Fibroblast of mammary gland (primary cell): ENCODE data around the gene F2RL3.

ENCODE experiments used
- DNase-seq: peaks from one replicate; pipeline ENCODE4 v3.0.0-alpha.2; 2010; ENCODE audit warnings: low read depth
- H3K4me3 ChIP-seq: 2 replicates; pipeline ENCODE4 v1.5.1; 2011; ENCODE audit warnings: low read depth, mild to moderate bottlenecking, low read length, moderate library complexity; ENCODE audit not compliant: control insufficient read depth
- TF ChIP-seq, protein P1 (sequence below): conservative IDR thresholded peaks from 2 replicates; pipeline ENCODE4 v1.5.1; 2011; ENCODE audit warnings: low read depth, low read length, inconsistent platforms; ENCODE audit not compliant: control insufficient read depth, insufficient read depth

F2RL3 gene

DNA sequence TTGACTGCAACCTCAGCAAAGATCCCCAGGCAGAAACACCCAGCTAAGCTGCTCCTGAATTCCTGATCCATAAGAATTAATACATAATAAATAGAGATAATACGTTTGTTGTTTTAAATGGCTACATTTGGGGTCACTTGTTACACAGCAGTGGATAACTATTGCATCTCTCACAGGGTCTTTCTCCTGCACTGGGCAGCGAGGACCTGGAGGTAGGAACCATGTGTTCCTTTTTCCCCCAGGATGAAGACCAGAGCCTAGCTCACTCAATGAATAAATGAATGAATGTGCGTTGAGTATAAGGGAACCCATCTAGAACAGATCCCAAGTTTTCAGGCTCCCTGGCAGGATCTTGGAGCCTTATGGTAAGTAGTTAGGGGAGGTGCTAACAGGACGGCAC is 30.7 kb downstream of the F2RL3 start:
- TF ChIP-seq, protein P1, sequence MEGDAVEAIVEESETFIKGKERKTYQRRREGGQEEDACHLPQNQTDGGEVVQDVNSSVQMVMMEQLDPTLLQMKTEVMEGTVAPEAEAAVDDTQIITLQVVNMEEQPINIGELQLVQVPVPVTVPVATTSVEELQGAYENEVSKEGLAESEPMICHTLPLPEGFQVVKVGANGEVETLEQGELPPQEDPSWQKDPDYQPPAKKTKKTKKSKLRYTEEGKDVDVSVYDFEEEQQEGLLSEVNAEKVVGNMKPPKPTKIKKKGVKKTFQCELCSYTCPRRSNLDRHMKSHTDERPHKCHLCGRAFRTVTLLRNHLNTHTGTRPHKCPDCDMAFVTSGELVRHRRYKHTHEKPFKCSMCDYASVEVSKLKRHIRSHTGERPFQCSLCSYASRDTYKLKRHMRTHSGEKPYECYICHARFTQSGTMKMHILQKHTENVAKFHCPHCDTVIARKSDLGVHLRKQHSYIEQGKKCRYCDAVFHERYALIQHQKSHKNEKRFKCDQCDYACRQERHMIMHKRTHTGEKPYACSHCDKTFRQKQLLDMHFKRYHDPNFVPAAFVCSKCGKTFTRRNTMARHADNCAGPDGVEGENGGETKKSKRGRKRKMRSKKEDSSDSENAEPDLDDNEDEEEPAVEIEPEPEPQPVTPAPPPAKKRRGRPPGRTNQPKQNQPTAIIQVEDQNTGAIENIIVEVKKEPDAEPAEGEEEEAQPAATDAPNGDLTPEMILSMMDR = no peak
- no peak for DNase-seq
- H3K4me3 ChIP-seq = no peak overlapping the region

DNA sequence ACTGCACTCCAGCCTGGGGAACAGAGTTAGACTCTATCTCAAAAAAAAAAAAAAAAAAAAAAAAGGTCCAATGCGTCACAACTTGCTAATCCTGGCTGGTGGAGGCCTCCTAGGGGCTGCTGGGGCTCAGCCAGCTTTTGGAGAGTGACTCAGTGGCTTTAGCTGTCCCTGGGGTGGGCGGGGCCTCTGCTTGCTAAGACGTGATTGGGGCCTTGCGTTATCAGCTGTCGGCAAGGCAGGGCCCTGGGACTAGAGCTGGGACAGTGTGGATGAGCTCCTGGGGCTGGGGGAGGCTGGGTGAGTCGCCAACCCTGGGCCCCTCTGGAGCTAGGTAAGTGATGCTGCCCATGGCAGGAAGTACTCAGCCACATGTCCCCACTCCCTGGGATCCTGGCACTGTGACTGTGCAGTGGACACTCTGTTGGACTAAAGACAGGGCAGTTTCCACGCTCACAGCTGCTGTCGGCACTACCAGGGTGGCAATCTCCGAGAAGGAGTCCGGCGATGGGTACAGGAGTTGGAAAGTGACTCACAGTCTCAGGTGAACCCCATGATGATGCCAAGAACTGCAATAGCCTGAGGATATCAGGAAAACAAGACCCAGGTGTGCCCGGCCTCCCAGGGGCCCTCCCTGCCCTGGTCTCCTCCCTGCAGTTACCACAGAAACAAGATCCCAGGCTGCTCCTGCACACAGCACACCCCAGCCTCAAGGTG is 32.2 kb downstream of the F2RL3 start:
- DNase-seq = peak; percentile 91
- no peak overlapping the region for H3K4me3 ChIP-seq
- TF ChIP-seq, protein P1 = no peak

DNA sequence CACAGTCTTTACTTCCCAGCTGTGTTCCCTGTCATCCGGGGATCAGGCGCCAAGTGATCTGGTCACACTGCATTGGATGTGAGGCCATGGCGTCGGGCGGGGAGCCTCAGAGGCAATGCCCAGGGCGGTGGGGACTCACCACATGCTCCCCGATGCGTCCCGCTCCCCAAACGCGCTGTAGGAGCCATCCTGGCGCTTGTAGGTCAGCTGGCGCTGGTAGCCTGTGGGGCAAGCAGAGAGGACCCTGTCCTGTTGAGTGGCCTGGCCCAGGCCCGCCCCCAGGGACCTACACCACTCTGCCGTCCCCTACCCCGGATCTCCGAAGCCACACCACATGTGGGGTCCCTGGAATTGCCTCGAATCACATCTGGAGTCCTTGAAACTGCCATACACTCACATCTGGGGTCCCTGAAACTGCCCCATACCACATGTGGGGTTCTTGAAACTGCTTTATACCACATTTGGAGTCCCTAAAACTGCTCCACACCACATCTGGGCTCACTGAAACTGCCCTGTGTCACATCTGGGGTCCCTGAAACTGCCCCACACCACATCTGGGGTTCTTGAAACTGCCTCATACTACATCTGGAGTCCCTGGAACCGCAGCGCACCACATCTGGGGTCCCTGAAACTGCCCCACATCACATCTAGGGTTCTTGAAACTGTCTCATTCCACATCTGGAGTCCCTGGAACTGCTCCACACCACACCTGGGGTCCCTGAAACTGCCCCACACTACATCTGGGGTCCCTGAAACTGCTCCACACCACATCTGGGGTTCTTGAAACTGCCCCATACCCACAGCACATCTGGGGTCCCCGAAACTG is 33.2 kb downstream of the F2RL3 start:
- TF ChIP-seq, protein P1 = no peak
- H3K4me3 ChIP-seq = no peak overlapping the region
- DNase-seq = no peak

DNA sequence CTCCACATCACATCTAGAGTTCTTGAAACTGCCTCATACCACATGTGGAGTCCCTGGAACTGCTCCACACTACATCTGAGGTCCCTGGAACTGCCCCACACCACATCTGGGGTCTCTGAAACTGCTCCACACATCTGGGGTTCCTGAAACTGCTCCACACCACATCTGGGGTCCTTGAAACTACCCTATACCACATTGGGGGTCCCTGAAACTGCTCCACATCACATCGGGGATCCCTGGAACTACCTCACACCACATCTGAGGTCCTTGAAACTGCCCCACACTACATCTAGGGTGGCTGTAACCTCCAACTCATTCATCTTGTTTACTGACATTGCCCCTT is 33.8 kb downstream of the F2RL3 start:
- no peak for DNase-seq
- TF ChIP-seq, protein P1 = no peak
- H3K4me3 ChIP-seq = no peak overlapping the region

DNA sequence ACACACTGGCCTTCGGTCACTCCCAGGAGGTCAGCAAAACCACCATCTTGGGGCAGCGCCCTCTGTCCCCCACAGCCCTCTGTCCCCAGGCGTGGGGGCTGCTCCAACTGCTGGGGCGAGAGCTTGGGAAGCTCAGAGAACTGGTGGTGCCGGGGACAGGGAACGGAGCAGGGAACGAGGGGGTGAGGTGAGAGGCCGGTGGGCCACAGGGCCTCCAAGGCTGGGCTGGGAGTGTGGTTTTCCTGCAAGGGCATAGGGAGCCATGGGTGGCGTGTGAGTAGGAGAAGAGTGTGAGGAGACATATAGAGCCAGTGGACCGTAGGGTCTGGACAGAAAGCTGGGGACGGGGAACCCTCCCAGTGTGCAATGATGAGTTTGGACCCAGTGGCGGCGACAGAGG is 34.1 kb downstream of the F2RL3 start:
- DNase-seq = no peak
- TF ChIP-seq, protein P1 = no peak
- no peak overlapping the region for H3K4me3 ChIP-seq

DNA sequence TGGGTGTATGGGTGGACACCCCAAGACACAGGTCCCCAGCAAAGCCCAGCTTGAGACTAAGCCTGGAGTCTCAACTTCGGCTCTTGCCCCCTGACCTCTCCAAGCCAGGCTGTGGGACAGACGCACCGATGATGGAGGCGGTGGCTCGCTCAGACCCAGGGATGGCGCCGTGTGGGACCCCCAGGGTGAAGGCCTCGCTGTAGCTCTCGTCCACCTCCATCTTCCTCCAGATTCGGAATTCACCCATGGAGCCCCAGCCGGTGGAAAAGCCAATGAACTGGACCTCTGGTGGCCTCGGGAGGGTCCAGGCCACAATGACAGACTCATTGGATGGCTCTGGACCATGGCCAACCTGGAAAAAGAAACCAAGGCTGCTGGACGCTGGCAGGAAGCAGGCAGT is 39.1 kb downstream of the F2RL3 start:
- H3K4me3 ChIP-seq = no peak overlapping the region
- TF ChIP-seq, protein P1 = no peak
- no peak for DNase-seq
